Kidney epithelial cell (primary cell): ENCODE results near the gene GRWD1. TPM values are rescaled to one million over a fixed set of nuclear protein-coding genes. Genes with fewer than 3 reads are reported as not detected.

Source experiments
- DNase-seq: peaks from one replicate; pipeline ENCODE4 v3.0.0-alpha.2; 2010; ENCODE audit warnings: low read depth
- H3K27me3 ChIP-seq: 2 replicates; pipeline ENCODE4 v1.6.0; 2011; ENCODE audit warnings: low read length; ENCODE audit not compliant: control insufficient read depth, insufficient read depth
- H3K36me3 ChIP-seq: 2 replicates; pipeline ENCODE4 v1.5.1; 2011; ENCODE audit warnings: low read length; ENCODE audit not compliant: control insufficient read depth, insufficient read depth
- H3K4me3 ChIP-seq: 2 replicates; pipeline ENCODE4 v1.5.1; 2011; ENCODE audit warnings: low read depth, mild to moderate bottlenecking, control low read depth, low read length
- total RNA-seq: library from RNA; depleted of rRNA; stranded (reverse); fragments of >200 nt; gene quantifications from 2 replicates; pipeline ENCODE4 v1.2.3, GENCODE V29; 2015
- TF ChIP-seq, protein P1 (sequence below): IDR thresholded peaks from 2 replicates; pipeline ENCODE4 v1.5.1; 2011; ENCODE audit warnings: mild to moderate bottlenecking, moderate library complexity, low read length, control low read depth, inconsistent platforms; ENCODE audit not compliant: insufficient read depth, poor library complexity, severe bottlenecking

Gene GRWD1
- total RNA-seq, 1 donor from 2014 or later: 47.1 TPM

DNA sequence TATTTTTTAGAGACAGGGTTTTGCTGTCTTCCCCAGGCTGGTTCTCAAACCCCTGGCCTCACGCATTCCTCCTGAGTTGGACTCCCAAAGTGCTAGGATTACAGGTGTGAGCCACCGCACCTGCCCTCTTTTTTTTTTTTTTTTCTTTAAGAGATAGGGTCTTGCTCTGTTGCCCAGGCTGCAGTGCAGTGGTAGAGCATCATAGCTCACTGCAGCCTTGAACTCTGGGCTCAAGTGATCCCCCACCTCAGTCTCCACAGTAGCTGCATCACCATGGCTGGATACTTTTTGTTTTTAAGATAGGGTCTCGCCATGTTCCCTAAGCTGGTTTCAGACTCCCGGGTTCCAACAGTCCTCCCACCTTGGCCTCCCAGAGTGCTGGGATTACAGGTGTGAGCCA is 11.1 kb downstream of the GRWD1 start:
- no peaks in the 10 kb centered on the region for H3K27me3 ChIP-seq
- H3K4me3 ChIP-seq: no peak overlapping the region
- TF ChIP-seq, protein P1, sequence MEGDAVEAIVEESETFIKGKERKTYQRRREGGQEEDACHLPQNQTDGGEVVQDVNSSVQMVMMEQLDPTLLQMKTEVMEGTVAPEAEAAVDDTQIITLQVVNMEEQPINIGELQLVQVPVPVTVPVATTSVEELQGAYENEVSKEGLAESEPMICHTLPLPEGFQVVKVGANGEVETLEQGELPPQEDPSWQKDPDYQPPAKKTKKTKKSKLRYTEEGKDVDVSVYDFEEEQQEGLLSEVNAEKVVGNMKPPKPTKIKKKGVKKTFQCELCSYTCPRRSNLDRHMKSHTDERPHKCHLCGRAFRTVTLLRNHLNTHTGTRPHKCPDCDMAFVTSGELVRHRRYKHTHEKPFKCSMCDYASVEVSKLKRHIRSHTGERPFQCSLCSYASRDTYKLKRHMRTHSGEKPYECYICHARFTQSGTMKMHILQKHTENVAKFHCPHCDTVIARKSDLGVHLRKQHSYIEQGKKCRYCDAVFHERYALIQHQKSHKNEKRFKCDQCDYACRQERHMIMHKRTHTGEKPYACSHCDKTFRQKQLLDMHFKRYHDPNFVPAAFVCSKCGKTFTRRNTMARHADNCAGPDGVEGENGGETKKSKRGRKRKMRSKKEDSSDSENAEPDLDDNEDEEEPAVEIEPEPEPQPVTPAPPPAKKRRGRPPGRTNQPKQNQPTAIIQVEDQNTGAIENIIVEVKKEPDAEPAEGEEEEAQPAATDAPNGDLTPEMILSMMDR: no peak
- DNase-seq: no peak
- H3K36me3 ChIP-seq: peaks cover 3% of the 10 kb centered on the region

DNA sequence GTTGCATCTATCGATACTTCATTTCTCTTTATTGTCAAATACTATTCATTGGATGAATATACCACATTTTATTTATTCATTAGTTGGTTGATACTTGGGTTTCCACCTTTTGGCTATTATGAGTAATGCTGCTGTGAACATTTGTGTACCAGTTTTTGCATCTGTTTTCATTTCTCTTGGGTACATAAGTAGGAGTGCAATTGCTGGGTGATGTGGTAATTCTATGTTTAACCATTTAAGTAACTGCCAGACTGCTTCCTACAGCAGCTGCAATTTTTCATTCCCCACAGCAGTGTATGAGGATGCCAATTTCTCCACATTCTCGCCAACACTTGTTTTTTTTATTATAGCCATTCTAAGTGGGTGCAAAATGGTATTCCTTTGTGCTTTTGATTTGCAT is 12.2 kb downstream of the GRWD1 start:
- no peaks in the 10 kb centered on the region for H3K27me3 ChIP-seq
- H3K36me3 ChIP-seq: peaks cover 1% of the 10 kb centered on the region
- no peak for DNase-seq
- H3K4me3 ChIP-seq: no peak overlapping the region
- TF ChIP-seq, protein P1: no peak

DNA sequence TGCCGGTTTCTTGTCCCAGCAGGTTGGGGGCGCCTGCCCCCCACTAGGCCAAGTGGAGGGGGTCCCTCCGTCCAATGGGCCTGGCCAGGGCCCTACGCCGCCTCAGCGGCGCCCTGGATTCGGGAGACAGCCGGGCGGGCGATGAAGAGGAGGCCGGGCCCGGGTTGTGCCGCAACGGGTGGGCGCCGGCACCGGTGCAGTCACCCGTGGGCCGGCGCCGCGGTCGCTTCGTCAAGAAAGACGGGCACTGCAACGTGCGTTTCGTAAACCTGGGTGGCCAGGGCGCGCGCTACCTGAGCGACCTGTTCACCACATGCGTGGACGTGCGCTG is 15.8 kb downstream of the GRWD1 start:
- TF ChIP-seq, protein P1: no peak
- H3K4me3 ChIP-seq: no peak overlapping the region
- H3K27me3 ChIP-seq: no peaks in the 10 kb centered on the region
- H3K36me3 ChIP-seq: no peaks in the 10 kb centered on the region
- no peak for DNase-seq

DNA sequence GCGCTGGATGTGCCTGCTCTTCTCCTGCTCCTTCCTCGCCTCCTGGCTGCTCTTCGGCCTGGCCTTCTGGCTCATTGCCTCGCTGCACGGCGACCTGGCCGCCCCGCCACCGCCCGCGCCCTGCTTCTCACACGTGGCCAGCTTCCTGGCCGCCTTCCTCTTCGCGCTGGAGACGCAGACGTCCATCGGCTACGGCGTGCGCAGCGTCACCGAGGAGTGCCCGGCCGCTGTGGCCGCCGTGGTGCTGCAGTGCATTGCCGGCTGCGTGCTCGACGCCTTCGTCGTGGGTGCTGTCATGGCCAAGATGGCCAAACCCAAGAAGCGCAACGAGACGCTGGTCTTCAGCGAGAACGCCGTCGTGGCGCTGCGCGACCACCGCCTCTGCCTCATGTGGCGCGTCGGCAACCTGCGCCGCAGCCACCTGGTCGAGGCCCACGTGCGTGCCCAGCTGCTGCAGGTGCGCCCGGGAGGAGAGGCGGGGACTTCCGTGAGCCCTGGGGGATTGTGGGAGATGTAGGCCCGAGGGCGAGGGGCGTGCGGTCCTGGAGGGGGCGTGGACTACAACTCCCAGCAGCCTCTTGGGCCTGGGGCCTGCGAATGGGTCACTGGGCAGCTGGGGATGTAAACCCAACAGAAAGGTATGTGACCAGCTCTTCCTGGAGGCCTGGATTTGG is 16.3 kb downstream of the GRWD1 start:
- Histone ChIP-seq H3K36me3 (no peaks in the 10 kb centered on the region), H3K27me3 (no peaks in the 10 kb centered on the region), H3K4me3 (no peak overlapping the region)
- DNase-seq: no peak
- TF ChIP-seq, protein P1: no peak

DNA sequence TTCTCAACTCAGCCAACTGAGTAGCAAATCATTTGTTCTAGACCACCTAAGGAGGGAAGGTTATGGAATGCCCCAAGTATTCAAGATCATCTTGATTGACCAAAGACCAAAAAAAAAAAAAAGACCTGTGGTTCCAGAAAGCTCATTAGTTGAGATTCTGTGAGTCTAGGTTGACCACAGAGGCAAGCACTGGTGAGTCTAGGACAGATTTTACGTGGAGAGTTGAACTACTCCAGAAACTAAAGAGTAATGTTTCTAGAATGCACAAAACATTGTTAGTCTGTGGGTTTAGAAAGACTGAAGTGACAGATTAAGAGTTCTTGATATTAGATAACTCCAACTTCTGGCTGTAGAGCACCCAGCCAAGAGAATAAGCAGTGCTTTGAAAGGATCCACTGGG is 19.4 kb downstream of the GRWD1 start:
- no peak for DNase-seq
- TF ChIP-seq, protein P1: no peak
- Histone ChIP-seq H3K4me3 (no peak overlapping the region), H3K36me3 (no peaks in the 10 kb centered on the region), H3K27me3 (no peaks in the 10 kb centered on the region)

DNA sequence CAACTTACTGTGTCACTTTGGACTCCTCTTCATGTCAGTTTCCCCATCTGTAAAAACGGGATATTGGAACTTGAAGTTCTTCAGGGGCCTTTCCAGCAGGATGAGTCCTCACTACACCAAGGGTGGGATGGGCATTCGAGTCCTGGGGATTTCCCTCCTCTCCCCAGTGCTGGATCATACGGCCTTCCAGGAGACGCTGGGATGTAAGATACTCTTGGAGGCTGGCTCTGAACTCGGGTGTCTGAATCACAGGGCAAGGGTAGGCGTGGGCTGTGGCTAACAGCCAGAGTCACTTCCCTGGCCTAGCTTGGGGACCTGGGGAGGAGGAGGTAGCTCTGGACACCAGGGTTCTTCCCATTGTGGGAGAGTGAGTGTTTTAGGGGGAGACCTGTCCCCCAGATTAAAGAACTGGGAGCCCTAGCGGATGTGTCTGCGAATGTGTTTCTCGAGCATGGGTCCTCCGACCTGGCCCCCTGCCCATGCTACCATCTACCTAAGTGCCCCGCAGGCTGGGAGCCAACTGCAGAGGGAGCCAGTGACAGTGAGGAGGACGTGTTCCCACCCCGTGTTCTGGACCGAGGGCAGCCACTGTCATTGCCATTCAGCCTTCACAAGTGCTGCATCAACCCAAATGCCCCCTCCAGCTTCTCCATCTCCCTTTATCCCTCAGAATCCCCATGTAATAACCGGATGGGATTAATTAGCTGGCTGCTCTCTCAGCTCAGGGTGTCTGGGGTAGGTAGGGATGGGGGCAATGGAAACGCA is 21.0 kb downstream of the GRWD1 start:
- H3K36me3 ChIP-seq: peaks cover 1% of the 10 kb centered on the region
- TF ChIP-seq, protein P1: no peak
- H3K4me3 ChIP-seq: no peak overlapping the region
- no peak for DNase-seq
- no peaks in the 10 kb centered on the region for H3K27me3 ChIP-seq
